Upper lobe of left lung (tissue), 6 donors: Measurements from ENCODE around the gene CRTC1. TPM values are rescaled to one million over a fixed set of nuclear protein-coding genes. Genes with fewer than 3 reads are reported as not detected.

Source experiments
- ATAC-seq, 2 donors: fragments of 200-7000 bp; cut with Tn5 transposase; one replicate each; pipeline ENCODE4 v1.9.1; 2022; ENCODE audit warnings: mild to moderate bottlenecking in 2 of 2, moderate library complexity in 2 of 2; ENCODE audit not compliant: low FRiP score in 2 of 2
- DNase-seq, 2 donors: peaks; one replicate each; pipeline ENCODE4 v3.0.0-alpha.2; 2019 to 2020
- H3K27ac ChIP-seq, 4 donors: fragments of 200-600 bp; sonication (generic); one replicate each; pipeline ENCODE4 v1.5.1; 2016 to 2019
- H3K27me3 ChIP-seq, 4 donors: fragments of 200-600 bp; sonication (generic); one replicate each; pipeline ENCODE4 v1.5.1; 2017 to 2019
- H3K36me3 ChIP-seq, 4 donors: fragments of 200-600 bp; sonication (generic); one replicate each; pipeline ENCODE4 v1.5.1; 2016 to 2019
- H3K4me1 ChIP-seq, 4 donors: fragments of 200-600 bp; sonication (generic); one replicate each; pipeline ENCODE4 v1.5.1; 2018 to 2019
- H3K4me3 ChIP-seq, 4 donors: fragments of 200-600 bp; sonication (generic); one replicate each; pipeline ENCODE4 v1.5.1; 2017 to 2019; ENCODE audit warnings: mild to moderate bottlenecking in 2 of 4, moderate library complexity in 1 of 4
- H3K9me3 ChIP-seq, 4 donors: fragments of 200-600 bp; sonication (generic); one replicate each; pipeline ENCODE4 v1.5.1; 2018 to 2019
- CTCF ChIP-seq, 6 experiments: fragments of 450-650 bp in 4 of 6; fragments of 200-600 bp in 2 of 6; sonication (generic) in 2 of 6; IDR thresholded peaks; one replicate each; pipeline ENCODE4 v1.5.1; 2016 to 2019; ENCODE audit warnings: antibody characterized with exemption in 6 of 6
- EP300 ChIP-seq, 4 donors: sonication (generic); formaldehyde crosslinking; IDR thresholded peaks; one replicate each; pipeline ENCODE4 v1.5.1; 2017; ENCODE audit warnings: antibody characterized with exemption in 4 of 4, control low read depth in 2 of 4
- POLR2A ChIP-seq, 4 donors: fragments of 450-650 bp; IDR thresholded peaks; one replicate each; pipeline ENCODE4 v1.5.1; 2016 to 2017; ENCODE audit warnings: antibody characterized with exemption in 4 of 4, mild to moderate bottlenecking in 2 of 4
- POLR2AphosphoS5 ChIP-seq, 2 donors: sonication (generic); formaldehyde crosslinking; IDR thresholded peaks; one replicate each; pipeline ENCODE4 v1.5.1; 2017; ENCODE audit warnings: antibody characterized with exemption in 2 of 2
- WGBS, 2 donors: methylation state at CpG; one replicate each; pipeline ENCODE4 v1.1.5; 2017 to 2018; 5-methylcytosine and 5-hydroxymethylcytosine counted together
- total RNA-seq, 6 donors: library from RNA; depleted of rRNA in 4 of 6; stranded (reverse); fragments of >200 nt in 4 of 6; gene quantifications; one replicate each; pipeline versions ENCODE4 v1.1.0 to v1.2.1, GENCODE V29; 2016 to 2021
- donor health status: DM: no; HTN: no; CAD: no; lungs with moderate emphysema.
- donor health status: DM: no; HTN: yes; CAD: no; lungs with severe emphysema.

Gene CRTC1
- total RNA-seq, 6 donors from 2014 or later: 5.9 to 27.2 (median 15.6) TPM

- H3K4me3 ChIP-seq: no peak overlapping the region
- ATAC-seq: no peak
- peaks cover 0 to 7% (median 2%) of the 10 kb centered on the region in 4 donors for H3K27me3 ChIP-seq
- no peaks in the 10 kb centered on the region for H3K36me3 ChIP-seq
- DNase-seq: no peak
- TF ChIP-seq EP300 (IDR thresholded peaks at IDR 0.05) (no peak), CTCF (IDR thresholded peaks at IDR 0.05) (no peak), POLR2A (IDR thresholded peaks at IDR 0.05) (no peak), POLR2AphosphoS5 (IDR thresholded peaks at IDR 0.05) (no peak)
- no peak overlapping the region for H3K27ac ChIP-seq
- H3K9me3 ChIP-seq: no peaks in the 10 kb centered on the region
- H3K4me1 ChIP-seq: peaks cover 0 to 6% (median 2%) of the 10 kb centered on the region in 4 donors
Measured at GRCh38 chr19:18799389-18799970, 116.0 kb downstream of the CRTC1 start.

DNA sequence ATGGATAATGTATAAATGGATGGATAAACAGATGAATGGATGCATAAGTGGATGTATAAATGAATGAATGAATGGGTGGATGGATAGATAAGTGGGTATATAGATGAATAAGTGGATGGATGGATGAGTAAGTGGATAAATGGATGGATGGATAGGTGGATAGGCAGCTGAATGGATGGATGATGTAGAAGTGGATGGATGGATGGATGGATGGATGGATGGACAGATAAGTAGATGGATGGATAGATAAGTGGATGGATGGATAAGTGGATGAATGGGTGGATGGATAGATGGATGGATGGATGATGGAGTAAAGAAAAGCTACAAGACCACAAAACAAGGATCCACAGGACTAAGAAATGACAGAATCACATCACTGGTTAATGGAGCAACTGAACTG, 116.6 kb downstream of the CRTC1 start:
- no peak overlapping the region for H3K4me3 ChIP-seq
- H3K4me1 ChIP-seq: peaks cover 0 to 6% (median 2%) of the 10 kb centered on the region in 4 donors
- H3K27ac ChIP-seq: no peak overlapping the region
- ATAC-seq: no peak
- H3K36me3 ChIP-seq: no peaks in the 10 kb centered on the region
- DNase-seq: no peak
- no peaks in the 10 kb centered on the region for H3K9me3 ChIP-seq
- peaks cover 0 to 7% (median 2%) of the 10 kb centered on the region in 4 donors for H3K27me3 ChIP-seq
- TF ChIP-seq POLR2AphosphoS5 (IDR thresholded peaks at IDR 0.05): no peak
- TF ChIP-seq POLR2A (IDR thresholded peaks at IDR 0.05): no peak
- TF ChIP-seq EP300 (IDR thresholded peaks at IDR 0.05): no peak
- no peak for TF ChIP-seq CTCF (IDR thresholded peaks at IDR 0.05)

- DNase-seq (no peak), ATAC-seq (no peak)
- WGBS, 2 donors: 79 to 84% methylated on average over 5 to 10 of the region's 10 CpGs
Measured at GRCh38 chr19:18800636-18801035, 117.2 kb downstream of the CRTC1 start.

GRCh38 chr19:18802354-18802753, 118.9 kb downstream of the CRTC1 start:
- H3K27me3 ChIP-seq: peaks cover 0 to 7% (median 0%) of the 10 kb centered on the region in 4 donors
- H3K9me3 ChIP-seq: no peaks in the 10 kb centered on the region
- H3K4me3 ChIP-seq: no peak overlapping the region
- H3K4me1 ChIP-seq: peaks cover 0 to 6% (median 0%) of the 10 kb centered on the region in 4 donors
- H3K27ac ChIP-seq: no peak overlapping the region
- TF ChIP-seq CTCF (IDR thresholded peaks at IDR 0.05): no peak
- no peak for TF ChIP-seq EP300 (IDR thresholded peaks at IDR 0.05)
- TF ChIP-seq POLR2A (IDR thresholded peaks at IDR 0.05): no peak
- no peak for TF ChIP-seq POLR2AphosphoS5 (IDR thresholded peaks at IDR 0.05)
- no peaks in the 10 kb centered on the region for H3K36me3 ChIP-seq
- no peak for DNase-seq
- ATAC-seq: no peak
- 76 to 80% methylated on average over 1 to 11 of the region's 11 CpGs for WGBS, 2 donors

More at GRCh38 chr19:18800636-18801035, 117.2 kb downstream of the CRTC1 start:
- Histone ChIP-seq H3K9me3 (no peaks in the 10 kb centered on the region), H3K27ac (no peak overlapping the region), H3K36me3 (no peaks in the 10 kb centered on the region), H3K4me3 (no peak overlapping the region), H3K27me3 (peaks cover 0 to 7% (median 1%) of the 10 kb centered on the region in 4 donors), H3K4me1 (peaks cover 0 to 6% (median under 1%) of the 10 kb centered on the region in 4 donors)
- TF ChIP-seq EP300 (IDR thresholded peaks at IDR 0.05): no peak
- no peak for TF ChIP-seq POLR2AphosphoS5 (IDR thresholded peaks at IDR 0.05)
- TF ChIP-seq POLR2A (IDR thresholded peaks at IDR 0.05): no peak
- TF ChIP-seq CTCF (IDR thresholded peaks at IDR 0.05): no peak

DNA sequence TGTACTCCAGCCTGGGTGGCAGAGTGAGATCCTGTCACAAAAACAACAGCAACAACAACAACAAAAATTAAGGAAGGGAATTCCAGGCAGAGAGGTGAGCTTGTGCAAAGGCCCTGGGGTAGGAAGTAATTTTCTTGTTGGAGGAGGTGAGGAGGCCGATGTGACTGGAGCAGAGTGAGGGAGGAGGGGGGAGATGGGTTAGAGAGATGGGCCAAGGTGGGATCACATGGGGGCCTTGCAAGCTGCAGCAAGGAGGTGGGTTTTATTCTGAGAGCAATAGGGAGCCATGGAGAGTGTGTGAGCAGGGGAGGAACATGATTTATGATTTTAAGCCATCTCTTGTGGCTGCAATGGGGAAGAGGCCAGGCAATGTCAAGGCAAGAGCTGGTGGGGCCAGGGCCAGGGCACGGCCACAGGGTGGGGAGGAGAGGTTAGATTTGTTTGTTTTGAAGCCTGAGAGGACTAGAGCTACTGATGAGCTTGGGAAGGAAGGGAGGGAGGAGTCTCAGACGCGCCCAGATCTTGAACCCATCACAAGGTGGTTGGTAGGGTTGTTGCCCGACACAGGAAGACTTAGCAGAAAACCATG, 120.2 kb downstream of the CRTC1 start:
- TF ChIP-seq POLR2A (IDR thresholded peaks at IDR 0.05) (no peak), EP300 (IDR thresholded peaks at IDR 0.05) (no peak), CTCF (IDR thresholded peaks at IDR 0.05) (no peak), POLR2AphosphoS5 (IDR thresholded peaks at IDR 0.05) (no peak)
- DNase-seq (no peak), ATAC-seq (no peak)
- Histone ChIP-seq H3K4me3 (no peak overlapping the region), H3K27me3 (peaks cover 0 to 4% (median 0%) of the 10 kb centered on the region in 4 donors), H3K4me1 (peaks cover 0 to 3% (median 0%) of the 10 kb centered on the region in 4 donors), H3K36me3 (no peaks in the 10 kb centered on the region), H3K27ac (no peak overlapping the region), H3K9me3 (no peaks in the 10 kb centered on the region)
- WGBS, 2 donors: 84 to 89% methylated on average over 5 of the region's 5 CpGs
